GM19238 (cell line): Measurements from ENCODE around the gene RFTN1.

Experiments
- DNase-seq: peaks from one replicate; pipeline ENCODE4 v3.0.0; 2011; ENCODE audit warnings: low spot score; ENCODE audit not compliant: insufficient read length

Gene RFTN1

DNA sequence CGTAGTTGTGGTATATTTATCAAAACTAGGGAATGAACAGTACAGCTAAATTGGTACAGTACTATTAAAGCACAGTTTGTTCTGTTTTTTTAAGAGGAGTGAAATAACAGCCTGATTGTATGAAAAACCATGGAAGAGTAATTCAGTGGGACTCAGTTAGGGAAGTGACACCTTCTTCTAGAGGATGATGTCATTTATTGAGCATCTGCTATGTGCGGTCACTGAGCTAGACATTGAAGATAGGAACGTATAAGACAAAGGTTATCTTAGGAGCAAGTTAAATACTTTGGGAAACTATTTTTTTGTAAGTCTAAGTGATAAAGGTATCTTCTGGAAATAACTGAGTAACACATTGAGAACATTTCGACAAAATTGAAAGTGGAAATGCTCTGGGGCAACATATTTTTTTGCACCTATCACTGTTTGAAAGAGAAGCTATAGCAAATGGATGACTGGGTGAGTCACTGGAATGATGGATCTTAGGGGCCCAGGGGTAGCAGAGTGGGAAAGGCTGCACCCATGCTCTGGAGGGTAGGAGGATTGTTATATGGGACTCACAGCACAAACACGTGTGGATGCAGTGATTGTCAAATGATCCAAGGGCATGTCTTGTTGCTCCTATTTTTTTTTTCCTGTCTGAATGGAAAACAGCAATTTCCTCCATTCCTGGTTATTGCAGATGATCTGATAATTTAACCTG, 205.5 kb downstream of the RFTN1 start:
- DNase-seq = no peak

GRCh38 chr3:16305111-16305541, 208.4 kb downstream of the RFTN1 start:
- no peak for DNase-seq

DNA sequence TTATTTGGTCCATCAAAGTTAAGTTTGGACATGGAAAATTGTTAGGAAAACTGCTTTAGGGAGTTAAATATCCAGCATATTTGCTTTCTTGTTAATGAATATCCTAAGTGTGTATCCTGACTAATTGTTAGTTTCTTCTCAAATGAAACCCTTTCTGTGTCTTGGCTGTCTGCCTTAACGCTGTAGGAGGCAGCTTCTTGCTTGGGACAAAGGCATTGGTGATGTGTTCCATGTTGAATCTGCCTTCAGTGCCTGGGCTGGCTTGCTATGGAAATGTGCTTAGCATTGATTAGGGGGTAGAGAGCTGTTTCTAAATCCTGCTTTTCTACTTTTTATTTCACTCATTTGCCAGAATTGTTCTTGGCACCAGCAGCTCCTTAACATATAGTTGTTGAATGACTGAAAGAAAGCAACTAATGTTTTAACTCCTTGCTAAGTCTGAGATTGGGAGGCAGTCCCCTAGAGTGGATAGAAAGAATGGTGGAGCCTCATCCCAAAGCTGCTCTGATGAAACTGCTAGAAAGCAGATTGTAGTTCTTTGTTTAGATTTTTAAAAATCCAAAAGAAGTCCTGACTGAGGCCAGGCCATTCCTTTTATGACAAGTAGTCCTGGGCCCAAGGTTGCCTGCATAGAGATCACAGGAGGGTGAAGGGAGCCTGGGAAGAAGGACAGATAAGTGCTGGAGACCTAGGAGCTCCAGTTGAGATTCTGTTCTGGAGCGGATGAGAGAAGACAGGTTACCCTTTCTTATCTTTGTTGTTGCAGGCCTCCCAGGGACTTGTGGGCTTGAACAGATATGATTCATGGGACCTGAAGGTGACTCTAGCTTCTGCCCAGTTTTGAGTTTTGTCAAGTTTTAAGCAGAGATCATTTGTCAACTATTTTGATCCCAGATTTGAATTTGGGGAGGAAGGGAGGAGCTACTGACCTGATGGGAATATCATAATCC, 209.2 kb downstream of the RFTN1 start:
- no peak for DNase-seq

DNA sequence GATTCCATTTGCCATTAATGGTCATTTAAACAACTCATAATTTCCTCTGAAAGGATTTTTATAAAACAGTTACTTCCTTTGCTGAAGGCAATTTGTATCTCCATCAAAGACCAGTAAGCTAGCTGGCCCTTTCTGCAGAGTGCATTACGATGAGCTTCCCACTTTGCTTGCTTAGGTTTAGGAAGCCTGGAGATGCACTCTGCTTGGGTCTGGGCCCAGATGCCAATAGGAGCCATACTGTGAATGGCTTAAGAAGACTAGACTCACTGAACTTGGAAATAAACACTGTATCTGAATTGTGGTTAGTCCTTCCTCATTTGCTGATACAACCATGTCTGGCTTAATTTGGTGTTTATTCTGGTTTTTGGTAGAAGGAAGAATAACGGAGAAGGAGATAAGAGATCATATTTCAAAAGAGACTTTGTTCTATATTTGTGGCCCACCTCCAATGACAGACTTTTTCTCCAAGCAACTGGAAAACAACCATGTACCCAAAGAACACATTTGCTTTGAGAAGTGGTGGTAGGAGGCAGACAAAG, 210.4 kb downstream of the RFTN1 start:
- DNase-seq = no peak

- no peak for DNase-seq
Observed at GRCh38 chr3:16302082-16302631, 211.3 kb downstream of the RFTN1 start.

DNA sequence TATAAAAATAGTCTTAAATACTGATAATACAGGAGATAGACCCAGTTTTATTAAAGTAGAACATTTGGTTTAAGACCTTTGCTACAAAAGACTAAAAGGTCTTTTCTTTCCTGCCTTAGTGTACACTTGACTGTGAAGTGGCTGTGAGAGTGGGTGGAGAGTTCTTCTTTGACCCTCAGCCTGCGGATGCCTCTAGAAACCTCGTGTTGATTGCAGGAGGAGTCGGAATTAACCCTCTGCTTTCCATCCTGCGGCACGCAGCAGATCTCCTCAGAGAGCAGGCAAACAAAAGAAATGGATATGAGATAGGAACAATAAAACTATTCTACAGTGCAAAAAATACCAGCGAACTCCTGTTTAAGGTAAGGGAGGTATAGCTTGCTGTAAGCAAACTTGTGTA, 212.0 kb downstream of the RFTN1 start:
- DNase-seq = no peak

DNA sequence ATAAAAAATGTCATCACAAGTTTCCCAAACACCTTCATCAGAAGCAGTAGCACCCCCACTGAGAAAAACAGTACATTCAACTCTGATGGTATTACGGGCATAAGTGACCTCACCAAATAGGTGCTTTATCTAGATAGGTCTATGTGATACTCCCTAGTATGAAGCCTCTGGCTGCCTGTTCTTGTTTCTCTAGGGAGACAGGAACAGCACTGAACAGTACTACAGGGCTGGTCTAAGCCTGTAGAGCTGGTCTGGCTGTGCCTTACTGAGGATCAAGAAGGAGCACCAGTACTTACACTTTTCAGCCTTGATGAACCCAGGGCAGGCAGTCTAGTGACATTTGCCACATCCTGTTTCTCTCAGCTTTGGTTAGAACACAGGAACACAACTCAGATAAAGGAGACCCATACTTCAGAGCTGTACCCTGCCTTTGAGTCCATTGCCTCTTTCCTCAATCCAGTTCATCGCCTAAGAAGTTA, 212.6 kb downstream of the RFTN1 start:
- no peak for DNase-seq

GRCh38 chr3:16300307-16300706, 213.2 kb downstream of the RFTN1 start:
- DNase-seq = no peak

DNA sequence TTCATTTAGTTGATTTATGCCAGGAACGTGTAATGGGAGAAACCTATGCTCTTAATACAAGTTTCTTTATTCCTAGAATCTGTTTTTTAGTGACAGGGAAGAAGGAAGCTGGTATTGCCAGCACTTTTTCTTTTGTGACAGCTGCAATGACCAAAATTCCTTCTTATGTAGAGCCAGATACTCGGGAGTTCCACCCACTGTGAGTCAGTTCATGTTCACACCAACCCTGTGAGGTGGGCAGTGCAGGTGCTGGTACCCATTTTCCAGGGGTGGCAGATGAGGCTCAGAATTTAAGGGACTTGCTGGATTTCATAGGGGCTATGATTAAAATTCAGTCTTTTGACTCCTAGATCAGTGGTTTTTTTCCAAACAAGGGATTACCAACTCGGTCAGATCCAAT, 213.8 kb downstream of the RFTN1 start:
- no peak for DNase-seq

DNA sequence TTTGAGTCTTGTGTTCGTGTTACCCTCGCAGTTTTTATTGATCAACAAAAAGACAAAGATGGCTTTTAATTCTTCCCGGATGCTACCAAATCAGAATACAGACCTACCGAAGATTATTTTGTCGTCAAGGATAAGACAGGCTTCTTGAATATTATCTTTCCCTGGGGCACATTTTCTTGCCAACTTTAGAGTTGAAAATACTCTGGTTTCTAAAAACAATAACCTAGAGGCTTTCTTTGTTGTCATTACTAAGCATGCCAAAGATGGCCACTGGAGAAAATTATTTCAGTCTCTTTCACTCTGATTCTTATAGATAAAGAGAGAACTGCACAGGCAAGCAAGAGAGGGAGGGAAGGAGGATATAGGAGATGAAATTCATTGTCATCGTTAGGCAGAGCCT, 214.6 kb downstream of the RFTN1 start:
- DNase-seq = no peak

GRCh38 chr3:16297997-16298885, 215.3 kb downstream of the RFTN1 start:
- DNase-seq = no peak

DNA sequence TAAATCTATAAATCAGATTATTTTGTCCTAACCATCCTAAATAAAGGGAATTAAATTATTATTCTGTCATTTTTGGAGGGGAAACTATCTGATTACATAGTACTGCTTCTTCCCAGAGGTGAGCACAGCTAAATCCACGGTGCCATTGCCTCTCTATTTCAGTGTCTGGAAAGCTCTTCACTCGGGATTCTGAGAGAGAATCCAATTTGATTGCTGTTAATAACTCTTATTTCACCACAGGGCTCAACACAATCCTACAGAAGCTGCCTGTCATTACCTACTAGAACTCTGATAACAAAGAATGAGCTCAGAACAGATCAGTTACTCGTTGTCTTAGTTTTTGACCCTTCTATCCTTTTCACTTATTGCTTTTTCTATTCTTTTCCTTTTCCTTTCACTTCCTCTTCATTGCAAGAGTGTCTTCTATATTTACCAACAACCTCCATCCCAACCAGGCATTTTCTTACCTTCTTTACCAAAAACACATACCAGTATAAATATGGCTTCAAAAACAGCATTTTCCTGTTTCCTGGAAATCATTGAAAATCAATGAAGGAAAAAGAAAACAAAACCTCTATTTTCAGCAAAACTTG, 218.1 kb downstream of the RFTN1 start:
- DNase-seq = no peak

- DNase-seq = no peak
Observed at GRCh38 chr3:16294844-16295243, 218.7 kb downstream of the RFTN1 start.

DNA sequence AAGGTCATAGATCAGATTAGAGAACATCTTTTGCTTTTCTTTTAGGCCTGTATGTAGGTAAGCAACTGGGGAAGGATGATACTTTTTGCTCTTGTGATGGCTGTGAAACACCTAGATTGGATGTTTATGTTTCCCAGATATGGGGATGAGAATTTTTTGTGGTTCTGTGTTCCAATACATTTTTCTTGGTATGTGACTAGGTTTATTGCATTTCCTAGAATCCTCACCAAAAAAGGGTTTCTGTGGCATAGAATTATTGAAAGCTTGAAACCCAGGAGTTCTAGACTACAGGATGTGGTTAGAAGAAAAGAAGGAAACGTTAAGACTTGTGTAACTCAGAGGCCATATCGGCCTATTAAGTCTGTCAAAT, 222.7 kb downstream of the RFTN1 start:
- no peak for DNase-seq

DNA sequence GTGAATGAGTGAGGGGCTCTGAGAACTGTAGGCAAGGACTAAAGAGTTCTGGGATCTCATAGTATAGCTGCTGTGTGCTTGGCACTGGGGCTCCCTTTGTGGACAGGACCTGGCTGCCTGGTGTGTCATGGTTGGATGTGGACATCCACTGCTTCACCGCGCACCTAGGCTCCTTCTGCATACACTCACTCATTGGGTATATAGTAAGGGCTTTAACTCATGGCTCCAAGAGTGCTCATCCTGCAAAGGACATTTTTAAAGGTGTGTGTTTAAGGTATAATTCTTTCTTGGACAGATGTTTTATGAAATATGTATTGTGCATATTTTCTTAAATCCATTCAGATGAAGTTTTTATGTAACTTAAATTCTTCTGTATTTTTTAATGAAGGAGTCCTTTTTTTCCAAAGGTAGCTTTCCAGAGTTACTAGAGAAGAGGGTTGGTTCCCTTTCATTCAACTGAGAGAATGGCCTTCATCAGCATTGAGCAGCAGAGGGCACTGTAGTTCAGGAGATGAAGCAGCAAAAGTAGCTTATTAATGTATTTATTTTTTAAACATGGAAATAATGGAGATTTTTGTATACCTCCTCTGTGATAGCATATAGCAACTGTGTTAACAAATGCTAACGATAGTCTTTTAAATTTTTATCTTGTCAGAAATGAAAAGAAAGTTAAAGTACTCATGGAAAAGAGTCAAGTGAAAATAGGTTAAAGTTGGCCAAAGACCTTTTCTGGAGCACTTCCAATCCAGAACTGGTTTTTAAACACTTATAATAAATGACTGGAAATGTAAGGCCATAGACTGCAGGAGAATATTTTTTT, 223.3 kb downstream of the RFTN1 start:
- no peak for DNase-seq

- no peak for DNase-seq
Observed at GRCh38 chr3:16289144-16289889, 224.2 kb downstream of the RFTN1 start.

- no peak for DNase-seq
Observed at GRCh38 chr3:16288664-16289063, 224.8 kb downstream of the RFTN1 start.

DNA sequence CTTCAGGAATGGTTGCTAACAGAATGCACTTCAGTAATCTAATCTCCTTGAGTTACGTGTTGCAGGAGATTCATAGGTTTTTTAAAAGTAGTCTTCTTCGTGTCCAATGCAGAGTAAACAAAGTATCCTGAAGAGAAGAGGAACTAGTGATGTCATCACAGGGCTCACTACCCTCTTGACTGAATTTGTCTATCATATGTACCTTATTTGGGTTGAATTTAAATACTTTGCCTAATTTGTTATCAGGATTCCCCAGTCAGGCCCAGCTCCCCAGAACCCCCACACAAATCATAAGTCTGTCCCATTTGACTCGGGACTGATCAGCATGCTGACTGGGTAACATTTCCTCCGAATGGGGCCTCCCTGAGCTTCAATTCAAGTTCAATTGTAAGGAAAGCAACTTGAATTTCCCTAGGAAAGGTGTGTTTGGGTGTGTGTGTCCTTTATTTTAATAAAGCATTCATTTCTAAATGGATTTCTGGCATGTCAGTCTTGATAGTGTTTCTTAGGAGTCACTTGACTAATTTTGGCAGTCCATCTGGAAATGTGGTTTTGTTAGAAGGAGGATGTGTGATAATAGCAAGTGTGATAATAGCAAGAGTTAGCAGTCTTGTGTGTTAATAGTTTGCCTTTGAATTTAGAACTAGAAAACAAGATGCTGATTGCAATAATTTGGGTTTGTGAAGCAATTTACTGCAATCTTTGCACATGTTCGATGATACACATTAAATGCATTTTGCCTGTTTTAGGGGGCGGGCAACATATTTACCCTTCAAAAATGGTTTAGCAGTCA, 226.6 kb downstream of the RFTN1 start:
- DNase-seq = no peak
